Cardiac septum (tissue), 1 donor: ENCODE data around the gene JMJD8. TPM values are rescaled to one million over a fixed set of nuclear protein-coding genes. Genes with fewer than 3 reads are reported as not detected.
A peak's percentile ranks its signal among the peaks of the same experiment; 100 is the strongest.

ENCODE experiments used
- DNase-seq: peaks from one replicate; pipeline ENCODE4 v3.0.0-alpha.2; 2020; ENCODE audit warnings: low spot score
- intact Hi-C: fragments of 100-400 bp; cut with DNase I; formaldehyde crosslinking; loops from one replicate; pipeline ENCODE4 v1.14.0; 2022
- total RNA-seq: library from RNA; stranded (reverse); fragmentation: NEBNext Ultra II Directional; extraction: Animal tissue kit (Norgen Biotek cat#: 25700); gene quantifications from one replicate; pipeline ENCODE4 v1.2.1, GENCODE V29; 2021
- donor health status: DM: no; HTN: no; CAD: no.

JMJD8 gene
- total RNA-seq, 1 donor from 2014 or later, result 50.5 TPM

DNA sequence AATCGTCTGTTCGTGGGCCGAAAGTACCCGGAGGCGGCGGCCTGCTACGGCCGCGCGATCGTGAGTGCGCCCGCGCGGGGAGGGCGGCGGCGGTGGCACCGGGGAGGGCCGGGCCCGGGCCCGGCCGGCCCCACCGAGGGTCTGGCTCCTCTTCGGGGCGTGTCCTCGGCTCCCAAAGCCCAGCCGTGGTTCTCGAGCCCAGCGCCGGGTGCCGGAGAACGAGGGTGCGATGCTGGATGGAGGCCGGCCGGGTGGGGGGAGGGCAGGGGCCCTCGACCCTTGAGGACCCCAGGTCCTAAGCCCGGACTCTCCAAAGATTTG is 3.5 kb downstream of the JMJD8 start:
- intact Hi-C loops, result no loop called here

DNA sequence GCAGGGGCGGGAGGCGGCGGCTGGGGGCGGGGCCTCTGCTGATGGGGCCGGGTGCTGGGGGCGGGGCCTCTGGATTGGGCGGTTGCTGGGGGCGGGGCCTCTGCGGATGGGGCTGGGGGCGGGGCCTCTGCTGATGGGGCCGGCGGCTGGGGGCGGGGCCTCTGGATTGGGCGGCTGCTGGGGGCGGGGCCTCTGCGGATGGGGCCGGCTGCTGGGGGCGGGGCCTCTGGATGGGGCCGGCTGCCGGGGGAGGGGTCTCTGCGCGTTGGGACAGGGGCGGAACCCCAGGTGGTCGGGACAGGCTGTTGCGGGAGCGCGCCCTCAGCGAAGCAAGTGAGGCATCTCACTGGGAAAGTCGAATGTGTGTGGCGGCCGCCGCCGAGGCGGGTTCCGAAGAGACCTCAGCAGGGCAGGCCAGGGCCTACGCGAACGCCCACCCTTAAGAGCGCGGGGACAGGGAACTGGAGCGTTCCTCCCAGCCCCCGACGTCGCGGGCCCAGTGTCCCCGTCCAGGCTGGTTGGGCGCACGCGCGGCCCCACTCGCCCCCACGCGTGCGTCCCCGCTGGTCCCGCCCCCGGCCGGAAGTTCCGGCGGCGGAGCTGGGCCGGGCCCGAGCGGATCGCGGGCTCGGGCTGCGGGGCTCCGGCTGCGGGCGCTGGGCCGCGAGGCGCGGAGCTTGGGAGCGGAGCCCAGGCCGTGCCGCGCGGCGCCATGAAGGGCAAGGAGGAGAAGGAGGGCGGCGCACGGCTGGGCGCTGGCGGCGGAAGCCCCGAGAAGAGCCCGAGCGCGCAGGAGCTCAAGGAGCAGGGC is 4.1 kb downstream of the JMJD8 start, which contains the start of gene STUB1:
TSS of gene STUB1 (plus strand) at position 597 of the 811 bp plus-strand sequence. CDS start at position 713, 116 bp downstream.
- DNase-seq, result peak; percentile 94
- intact Hi-C loops, result no loop called here

More for the DNA sequence above, 3.5 kb downstream of the JMJD8 start:
- no peak for DNase-seq

DNA sequence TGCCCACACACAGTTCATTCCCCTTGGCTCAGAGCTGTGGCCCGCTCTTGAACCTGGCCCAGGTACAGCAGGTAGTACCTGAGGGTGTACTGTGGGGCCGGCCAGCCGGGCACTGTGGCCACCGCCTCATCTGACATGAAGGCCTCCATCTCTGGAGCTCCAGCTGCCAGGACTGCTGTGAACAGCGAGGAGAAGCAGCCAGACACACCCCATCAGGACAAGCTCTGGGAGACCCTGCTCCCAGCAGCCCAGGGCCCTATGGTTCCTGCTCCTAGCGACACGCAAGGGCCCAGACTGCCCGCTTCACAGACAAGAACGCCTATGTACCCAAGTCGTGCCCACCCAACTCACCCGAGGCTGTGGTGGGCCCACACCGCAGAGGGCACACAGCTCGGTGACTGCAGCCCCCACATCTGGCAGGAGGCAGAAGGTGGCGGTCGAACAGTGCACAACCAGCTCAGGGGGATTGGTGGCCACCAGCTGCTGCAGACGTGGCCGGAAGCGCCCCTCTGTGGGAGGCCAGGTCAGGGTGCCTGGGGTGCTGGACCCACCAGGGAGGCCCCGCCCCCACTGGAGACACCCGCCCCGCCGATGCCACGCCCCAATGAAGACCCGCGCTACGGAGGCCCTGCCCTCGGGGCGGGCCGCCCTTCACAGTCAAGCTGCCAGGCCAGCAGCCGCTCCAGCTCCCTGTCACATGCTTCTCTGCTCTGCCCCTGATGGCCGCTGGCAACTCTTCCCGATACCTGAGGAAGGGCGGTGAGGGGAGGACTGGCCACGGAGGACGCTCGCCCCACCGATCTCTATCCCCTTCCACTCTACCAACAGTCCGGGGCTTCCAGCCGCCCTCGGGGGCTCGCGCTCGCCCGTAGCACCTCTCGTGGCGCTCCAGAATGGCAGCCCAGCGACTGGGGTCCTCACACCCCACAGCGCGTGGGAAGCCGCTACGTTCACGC is 5.0 kb downstream of the JMJD8 start:
- peak; percentile 87 for DNase-seq
- intact Hi-C loops, result no loop called here

DNA sequence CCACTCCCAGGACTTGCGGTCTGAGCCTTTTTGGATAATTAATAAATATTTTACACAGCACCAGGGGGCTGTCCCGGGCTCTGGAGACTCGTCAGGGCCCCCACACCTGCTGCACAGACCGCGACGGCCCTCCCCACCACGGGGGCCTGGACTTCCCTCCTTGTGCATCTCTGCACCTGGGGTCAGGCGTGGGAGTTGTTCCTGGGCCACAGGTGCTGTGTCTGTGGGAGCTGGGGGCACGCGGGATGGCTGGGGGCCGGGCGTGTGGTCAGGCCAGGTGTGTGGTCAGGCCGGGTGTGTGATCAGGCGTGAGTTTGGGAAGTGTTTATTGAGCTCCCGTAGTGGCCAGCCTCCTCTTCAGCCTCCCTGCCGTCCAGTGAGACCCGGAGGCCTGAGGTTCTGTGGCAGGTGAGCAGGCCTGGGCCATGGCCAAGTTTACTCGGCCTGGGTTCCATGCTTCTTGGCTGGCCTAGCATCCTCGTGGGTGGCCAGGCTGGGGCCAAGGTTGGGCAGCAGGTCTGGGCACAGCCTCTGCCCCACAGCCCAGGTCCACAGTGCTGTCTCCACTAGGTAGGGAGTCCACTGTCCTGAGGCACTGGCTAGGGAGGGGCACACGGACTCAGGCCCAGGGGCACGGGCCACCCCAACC is 5.8 kb downstream of the JMJD8 start:
- intact Hi-C loops, result no loop called here
- no peak for DNase-seq

DNA sequence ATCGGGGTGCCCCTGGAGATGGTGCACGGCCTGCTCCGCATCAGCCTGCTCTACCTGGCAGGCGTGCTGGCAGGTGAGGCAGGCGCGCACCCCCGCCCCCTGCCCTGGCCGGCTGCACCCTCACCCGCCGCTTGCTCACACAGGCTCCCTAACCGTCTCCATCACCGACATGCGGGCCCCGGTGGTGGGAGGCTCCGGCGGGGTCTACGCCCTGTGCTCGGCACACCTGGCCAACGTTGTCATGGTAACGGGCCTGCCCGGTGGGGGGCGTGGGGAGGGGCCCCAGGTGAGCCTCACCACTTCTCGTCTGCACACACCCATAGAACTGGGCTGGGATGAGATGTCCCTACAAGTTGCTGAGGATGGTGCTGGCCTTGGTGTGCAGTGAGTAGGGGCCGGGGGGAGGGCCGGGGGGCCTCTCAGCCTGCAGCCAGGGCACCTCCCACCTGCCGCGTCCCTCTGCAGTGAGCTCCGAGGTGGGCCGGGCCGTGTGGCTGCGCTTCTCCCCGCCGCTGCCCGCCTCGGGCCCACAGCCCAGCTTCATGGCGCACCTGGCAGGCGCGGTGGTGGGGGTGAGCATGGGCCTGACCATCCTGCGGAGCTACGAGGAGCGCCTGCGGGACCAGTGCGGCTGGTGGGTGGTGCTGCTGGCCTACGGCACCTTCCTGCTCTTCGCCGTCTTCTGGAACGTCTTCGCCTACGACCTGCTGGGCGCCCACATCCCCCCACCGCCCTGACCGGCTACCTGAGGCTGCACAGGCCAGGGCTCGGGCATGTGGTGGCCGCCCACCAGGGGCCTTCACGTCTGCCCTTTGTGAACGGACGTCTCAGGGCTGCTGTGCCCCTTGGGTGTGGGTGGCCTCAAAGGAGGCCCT is 6.6 kb downstream of the JMJD8 start:
- intact Hi-C loops, result no loop called here
- DNase-seq, result no peak

DNA sequence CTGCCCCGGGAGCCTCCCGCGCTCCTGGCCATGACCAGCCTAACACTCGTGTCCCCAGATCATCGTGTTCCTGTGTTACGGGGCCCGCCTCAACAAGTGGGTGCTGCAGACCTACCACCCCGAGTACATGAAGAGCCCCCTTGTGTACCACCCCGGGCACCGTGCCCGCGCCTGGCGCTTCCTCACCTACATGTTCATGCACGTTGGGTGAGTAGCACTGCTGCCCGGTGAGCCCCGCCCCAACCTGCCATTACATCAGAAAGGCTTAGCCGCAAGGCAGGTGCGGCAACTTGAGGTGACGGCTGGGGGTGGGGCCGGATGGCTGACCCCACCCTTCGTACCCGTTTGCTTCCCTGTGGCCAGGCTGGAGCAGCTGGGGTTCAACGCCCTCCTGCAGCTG is 7.2 kb downstream of the JMJD8 start:
- no peak for DNase-seq
- intact Hi-C loops, result no loop called here

DNA sequence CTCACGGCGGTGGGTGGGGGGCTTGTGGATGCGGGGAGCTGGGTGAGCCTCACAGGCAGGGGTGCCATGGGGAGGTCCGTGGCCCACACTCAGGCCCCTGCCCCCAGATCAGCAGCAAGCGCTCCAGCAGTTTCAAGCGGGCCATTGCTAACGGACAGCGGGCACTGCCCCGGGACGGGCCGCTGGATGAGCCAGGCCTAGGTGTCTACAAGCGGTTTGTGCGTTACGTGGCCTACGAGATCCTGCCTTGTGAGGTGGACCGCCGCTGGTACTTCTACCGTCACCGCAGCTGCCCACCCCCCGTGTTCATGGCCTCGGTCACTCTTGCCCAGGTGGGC is 7.6 kb downstream of the JMJD8 start:
- no peak for DNase-seq
- intact Hi-C loops, result no loop called here

DNA sequence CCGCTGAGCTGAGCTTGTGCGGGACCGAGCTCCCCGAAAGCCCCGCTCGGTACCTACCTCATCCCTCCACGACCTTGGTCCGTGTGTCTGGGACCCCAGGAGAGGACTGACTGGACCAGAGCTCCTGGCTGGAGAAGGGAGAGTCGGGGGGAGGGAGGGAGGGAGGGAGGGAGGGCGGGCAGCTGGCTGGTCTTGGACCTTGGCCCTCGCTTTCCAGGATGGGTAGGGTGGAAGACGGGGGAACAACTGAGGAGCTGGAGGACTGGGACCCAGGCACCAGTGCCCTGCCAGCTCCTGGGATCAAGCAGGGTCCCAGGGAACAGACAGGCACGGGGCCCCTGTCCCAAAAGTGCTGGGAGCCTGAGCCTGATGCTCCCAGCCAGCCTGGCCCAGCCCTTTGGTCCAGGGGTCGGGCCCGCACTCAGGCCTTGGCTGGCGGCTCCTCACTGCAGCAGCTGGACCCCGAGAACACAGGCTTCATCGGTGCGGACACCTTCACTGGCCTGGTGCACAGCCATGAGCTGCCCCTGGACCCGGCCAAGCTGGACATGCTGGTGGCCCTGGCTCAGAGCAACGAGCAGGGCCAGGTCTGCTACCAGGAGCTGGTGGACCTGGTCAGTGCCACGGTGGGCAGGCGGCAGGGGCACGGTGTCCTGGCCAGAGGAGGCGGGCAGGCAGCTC is 8.1 kb downstream of the JMJD8 start:
- DNase-seq, result no peak
- intact Hi-C loops, result no loop called here

DNA sequence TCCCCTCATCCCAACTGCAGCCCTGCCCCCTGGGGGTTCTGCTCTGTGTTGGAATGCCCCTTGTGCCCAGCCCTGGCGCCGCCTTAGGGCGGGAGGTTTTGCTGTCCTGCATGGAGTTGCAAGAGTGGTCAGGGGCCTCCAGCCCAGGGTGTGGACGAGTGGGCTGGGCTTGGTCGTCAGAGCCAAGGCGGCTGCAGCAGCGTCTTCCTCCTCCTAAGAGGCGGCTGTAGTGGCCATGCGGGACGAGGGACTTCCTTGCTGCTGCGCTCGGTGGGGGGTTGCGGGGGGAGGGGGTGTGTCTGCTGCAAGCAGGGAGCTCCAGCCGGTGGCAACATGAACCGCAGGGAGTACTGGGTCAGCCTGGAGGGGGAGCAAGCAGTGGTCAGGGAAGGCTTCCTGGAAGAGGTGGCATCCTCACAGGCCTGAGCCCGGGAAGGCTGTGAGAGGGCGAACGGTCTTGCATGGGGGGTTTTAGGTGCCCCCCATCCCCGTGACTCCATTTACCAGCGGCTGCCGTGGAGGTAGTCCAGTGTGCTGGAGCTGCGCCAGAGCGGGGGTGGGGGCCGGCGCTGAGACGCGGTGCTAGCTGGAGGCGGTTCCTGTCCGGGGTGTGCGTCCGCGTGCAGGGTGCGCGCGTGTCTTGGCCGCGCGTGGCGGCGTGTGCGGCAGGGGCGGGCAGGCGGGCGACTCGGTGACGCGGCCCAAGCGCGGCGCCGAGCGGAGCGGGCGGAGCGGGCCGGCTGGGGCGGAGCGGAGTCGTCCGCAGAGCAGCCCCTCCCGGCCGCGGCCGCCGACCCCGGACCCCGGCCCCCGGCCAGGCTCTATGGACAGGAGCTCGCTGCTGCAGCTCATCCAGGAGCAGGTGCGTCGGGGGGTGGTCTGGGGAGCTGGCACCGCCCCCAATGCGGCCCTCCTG is 8.9 kb downstream of the JMJD8 start, which contains the start of gene RHBDL1:
TSS of gene RHBDL1 (plus strand) at position 704 of the 916 bp plus-strand sequence. CDS start at position 824, 120 bp downstream.
- intact Hi-C loops, result no loop called here
- no peak for DNase-seq

DNA sequence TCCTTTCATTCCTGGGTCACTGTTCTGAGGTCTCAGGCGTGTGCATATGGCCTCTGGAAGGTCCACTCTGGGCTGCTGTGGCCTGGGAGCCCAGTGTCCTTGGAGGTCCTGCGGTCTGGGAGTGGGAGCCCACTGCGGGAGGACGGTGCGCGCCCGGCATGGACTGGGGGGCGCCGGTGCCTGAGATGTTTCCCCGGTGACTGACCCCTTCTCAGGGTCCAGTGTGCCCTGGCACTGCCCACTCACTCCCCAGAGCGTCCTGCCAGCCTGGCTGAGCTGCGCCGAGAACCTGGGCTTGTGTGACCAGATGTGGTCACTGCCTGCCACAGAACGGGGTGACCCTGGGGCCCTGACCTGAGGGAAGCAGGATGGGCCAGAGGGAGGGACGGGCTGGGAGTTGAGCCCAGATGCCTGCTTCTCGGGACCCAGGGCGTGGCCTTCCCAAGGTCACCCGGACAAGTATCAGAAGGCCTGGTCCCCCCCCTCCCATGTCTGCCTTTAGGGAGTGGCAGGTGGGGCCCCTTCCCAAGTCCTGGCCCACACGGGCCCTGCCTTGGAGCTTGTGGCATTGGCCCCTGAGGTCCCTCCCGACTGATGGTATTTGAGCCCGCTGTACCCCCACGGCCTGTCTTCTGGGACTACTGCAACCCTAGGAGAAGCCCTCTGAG is 9.8 kb downstream of the JMJD8 start:
- intact Hi-C loops, result no loop called here
- no peak for DNase-seq

DNA sequence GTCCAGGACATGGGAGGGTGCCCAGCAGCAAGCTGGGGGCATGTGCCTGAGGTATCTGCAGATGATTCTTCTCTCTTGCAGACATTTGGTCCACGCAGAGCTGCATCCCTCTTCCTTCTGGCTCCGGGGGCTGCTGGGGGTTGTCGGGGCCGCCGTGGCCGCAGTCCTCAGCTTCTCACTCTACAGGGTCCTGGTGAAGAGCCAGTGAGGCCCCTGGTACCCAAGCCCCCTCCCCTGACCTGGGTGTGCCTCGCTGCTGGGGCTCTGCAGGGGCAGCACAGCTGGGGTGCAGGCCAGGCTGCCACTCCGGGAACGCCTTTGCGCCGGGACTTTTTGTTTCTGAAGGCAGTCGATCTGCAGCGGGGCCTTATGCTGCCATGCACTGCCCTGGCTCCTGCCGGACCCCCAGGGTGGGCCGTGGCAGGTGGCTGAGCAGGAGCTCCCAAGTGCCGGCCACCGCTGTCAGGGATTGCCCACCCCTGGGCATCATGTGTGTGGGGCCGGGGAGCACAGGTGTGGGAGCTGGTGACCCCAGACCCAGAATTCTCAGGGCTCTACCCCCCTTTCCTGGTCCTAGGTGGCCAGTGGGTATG is 10.6 kb downstream of the JMJD8 start:
- no peak for DNase-seq
- intact Hi-C loops, result no loop called here

DNA sequence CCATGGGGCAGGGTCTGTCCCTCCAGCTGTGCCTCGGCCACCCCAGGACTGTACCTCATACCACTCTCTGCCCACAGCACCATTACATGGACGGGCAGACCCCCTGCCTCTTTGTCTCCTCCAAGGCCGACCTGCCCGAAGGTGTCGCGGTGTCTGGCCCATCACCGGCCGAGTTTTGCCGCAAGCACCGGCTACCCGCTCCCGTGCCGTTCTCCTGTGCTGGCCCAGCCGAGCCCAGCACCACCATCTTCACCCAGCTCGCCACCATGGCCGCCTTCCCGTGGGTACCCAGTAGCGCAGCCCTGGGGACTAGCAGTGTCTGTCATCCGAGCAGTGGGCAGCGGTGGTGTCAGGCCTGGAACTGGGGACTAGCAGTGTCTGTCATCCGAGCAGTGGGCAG is 11.3 kb downstream of the JMJD8 start:
- intact Hi-C loops, result no loop called here
- DNase-seq, result no peak

DNA sequence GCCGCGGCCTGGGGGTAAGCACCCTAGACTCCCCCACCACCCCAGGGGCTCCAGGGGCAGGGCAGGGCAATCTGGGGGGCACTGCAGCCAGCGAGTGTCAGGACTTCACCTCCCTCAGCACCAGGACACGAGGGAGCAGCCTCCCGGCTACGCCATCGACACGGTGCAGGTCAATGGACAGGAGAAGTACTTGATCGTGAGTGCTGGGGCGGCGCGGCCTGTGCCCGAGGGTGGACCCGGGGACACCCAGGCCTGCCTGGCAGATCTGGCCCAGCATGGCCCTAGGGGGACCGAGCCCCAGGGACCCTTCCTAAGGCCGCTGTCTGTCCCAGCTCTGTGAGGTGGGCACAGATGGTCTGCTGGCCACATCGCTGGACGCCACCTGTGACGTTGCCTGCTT is 11.8 kb downstream of the JMJD8 start:
- intact Hi-C loops, result no loop called here
- no peak for DNase-seq

DNA sequence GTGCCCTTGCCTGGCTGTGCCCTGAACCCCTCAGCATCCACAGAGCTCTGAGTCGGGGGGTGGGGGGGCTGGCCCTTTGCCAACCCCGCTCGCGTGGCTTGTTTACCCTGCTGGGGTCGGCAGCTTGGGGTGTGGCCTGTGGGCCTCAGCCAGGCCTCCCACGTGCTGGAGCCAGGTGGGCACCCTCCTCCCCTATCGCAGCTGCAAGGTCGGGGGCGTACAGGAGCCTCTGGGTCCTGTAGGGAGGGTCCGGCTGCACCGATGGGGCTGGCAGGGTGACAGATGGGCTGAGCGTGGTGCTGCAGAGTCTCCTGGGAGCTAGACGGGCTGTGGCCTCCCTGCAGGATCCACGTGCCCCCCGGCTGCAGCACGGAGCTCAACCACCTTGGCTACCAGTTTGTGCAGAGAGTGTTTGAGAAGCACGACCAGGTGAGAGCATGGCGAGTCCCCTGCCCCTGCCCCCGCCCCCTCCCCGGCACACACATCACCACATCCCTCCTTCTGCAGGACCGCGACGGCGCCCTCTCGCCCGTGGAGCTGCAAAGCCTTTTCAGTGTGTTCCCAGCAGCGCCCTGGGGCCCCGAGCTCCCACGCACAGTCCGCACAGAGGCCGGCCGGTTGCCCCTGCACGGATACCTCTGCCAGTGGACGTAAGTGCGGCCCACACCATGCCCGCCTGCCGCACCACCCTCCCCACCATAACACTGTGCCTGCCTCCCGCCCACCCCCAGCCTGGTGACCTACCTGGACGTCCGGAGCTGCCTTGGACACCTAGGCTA is 12.6 kb downstream of the JMJD8 start:
- intact Hi-C loops, result no loop called here

DNA sequence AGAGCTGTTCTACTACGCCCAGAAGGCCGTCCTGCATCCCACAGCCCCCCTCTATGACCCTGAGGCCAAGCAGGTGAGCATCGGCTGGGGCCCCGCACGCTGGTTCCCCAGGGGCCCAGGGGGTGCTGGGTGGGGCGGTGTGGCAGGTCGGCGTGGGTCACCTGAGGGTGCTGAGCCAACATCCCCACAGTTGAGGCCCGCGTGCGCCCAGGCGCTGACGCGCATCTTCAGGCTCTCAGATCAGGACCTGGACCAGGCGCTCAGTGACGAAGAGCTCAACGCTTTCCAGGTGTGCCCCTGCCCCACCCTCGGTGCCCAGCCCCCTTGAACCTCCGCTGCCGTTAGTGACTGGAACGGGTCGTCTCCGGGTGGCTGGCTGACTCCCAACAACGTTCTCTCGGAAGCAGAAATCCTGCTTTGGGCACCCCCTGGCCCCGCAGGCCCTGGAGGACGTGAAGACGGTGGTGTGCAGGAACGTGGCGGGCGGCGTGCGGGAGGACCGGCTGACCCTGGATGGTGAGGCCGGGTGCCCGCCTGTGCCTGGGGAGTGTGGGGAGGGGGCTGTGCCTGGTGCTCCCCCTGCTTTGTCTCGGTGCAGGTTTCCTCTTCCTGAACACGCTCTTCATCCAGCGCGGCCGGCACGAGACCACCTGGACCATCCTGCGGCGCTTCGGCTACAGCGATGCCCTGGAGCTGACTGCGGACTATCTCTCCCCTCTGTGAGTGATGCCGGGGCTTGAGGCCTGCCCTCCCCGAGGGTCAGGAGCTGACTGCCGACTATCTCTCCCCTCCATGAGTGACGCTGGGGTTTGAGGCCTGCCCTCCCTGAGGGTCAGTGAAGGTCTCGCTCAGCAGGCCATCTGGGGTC is 13.4 kb downstream of the JMJD8 start:
- no peak for DNase-seq
- intact Hi-C loops, result no loop called here

More for the DNA sequence above, 12.6 kb downstream of the JMJD8 start:
- no peak for DNase-seq
